ENCODE measurements around the gene METTL9.

GRCh38 chr16:21608639-21609328 lies 9.4 kb downstream of the METTL9 start:
- TF ChIP-seq CTCF (conservative IDR thresholded peaks at IDR 0.05): no peak
- TF ChIP-seq ZFX (IDR thresholded peaks at IDR 0.05): no peak
